ENCODE data around the gene GTPBP2. TPM values are rescaled to one million over a fixed set of nuclear protein-coding genes. Genes with fewer than 3 reads are reported as not detected.
A peak's percentile ranks its signal among the peaks of the same experiment; 100 is the strongest.

Gene GTPBP2
- total and polyA plus RNA-seq, 7 donors = 27.8 to 69.6 (median 34.6) TPM

- intact Hi-C loops (cut with DNase I) = loop anchor here in 1 of 2 donors (5.0 to 10.0 kb wide), 2 partner anchors 52 to 445 kb away; partner anchors contain the start of genes POLH and XPO5
Observed at GRCh38 chr6:43629505-43630300, 639 bp upstream of the GTPBP2 start.

DNA sequence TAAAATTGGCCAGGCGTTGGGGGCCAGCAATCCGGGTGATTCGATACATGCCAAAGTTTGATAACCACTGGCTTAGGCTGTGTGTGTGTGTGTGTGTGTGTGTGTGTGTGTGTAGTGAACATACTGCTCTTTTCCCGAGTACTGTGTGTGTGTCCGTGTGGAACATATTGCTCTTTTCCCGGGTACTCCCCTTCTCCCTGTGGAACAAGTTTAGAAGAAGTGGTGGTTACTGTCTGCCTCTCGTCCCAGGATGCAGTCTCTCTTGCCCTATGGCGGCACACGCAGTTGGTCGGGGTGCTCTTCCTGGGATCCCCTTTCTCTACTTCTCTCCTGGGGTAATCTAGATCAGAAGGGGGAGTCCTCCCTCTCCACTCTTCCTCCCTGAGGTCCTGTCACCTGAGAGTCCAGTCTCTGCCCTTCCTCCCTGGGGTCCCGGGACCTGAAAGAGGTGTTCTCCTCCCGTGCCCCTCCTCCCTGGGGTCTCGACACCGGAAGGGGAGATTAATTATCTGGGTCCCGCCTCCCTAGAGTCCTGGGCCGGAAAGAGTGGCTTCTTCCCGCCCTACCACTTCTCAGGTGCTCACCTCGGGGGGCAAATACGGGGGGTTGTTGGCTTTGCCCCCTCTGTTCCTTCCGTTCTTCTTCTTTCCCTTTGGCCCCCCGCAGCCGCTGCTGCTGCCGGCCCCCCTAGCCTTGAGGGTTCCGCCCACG is 516 bp downstream of the GTPBP2 start:
- Histone ChIP-seq H3K4me3 (peak overlapping the region; percentile 89), H3K4me1 (peaks cover 26% of the 10 kb centered on the region), H3K36me3 (ENCODE audit: insufficient read depth in 1 of 2, low read depth in 1 of 2) (peaks cover 3 to 33% of the 10 kb centered on the region in 2 donors), H3K27ac (peak overlapping the region; percentile 95), H3K9me3 (no peaks in the 10 kb centered on the region), H3K27me3 (ENCODE audit: insufficient read depth in 3 of 3, low read length in 2 of 3) (no peaks in the 10 kb centered on the region)
- TF ChIP-seq, protein P1, sequence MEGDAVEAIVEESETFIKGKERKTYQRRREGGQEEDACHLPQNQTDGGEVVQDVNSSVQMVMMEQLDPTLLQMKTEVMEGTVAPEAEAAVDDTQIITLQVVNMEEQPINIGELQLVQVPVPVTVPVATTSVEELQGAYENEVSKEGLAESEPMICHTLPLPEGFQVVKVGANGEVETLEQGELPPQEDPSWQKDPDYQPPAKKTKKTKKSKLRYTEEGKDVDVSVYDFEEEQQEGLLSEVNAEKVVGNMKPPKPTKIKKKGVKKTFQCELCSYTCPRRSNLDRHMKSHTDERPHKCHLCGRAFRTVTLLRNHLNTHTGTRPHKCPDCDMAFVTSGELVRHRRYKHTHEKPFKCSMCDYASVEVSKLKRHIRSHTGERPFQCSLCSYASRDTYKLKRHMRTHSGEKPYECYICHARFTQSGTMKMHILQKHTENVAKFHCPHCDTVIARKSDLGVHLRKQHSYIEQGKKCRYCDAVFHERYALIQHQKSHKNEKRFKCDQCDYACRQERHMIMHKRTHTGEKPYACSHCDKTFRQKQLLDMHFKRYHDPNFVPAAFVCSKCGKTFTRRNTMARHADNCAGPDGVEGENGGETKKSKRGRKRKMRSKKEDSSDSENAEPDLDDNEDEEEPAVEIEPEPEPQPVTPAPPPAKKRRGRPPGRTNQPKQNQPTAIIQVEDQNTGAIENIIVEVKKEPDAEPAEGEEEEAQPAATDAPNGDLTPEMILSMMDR (IDR thresholded peaks at IDR 0.05) = no peak
- peak in 2 of 4 donors; percentile 10 to 19 for ATAC-seq
- 1 to 2% (median 2%) methylated on average over 25 of the region's 25 CpGs for WGBS, 3 donors
- intact Hi-C loops (cut with DNase I) = loop anchor here in 1 of 2 donors (5.0 kb wide), 1 partner anchor 51 kb away; the partner anchor contains the start of genes POLH and XPO5
- peak in 1 of 2 donors; percentile 70 for DNase-seq

More at GRCh38 chr6:43629505-43630300, 639 bp upstream of the GTPBP2 start:
- TF ChIP-seq, protein P1 (IDR thresholded peaks at IDR 0.05) = no peak
- no peaks in the 10 kb centered on the region for H3K9me3 ChIP-seq
- H3K4me3 ChIP-seq = peak overlapping the region; percentile 89
- 0 to 1% (median 0%) methylated on average over 39 to 41 of the region's 41 CpGs for WGBS, 3 donors
- peaks cover 26% of the 10 kb centered on the region for H3K4me1 ChIP-seq
- H3K36me3 ChIP-seq (ENCODE audit: insufficient read depth in 1 of 2, low read depth in 1 of 2) = peaks cover 3 to 22% of the 10 kb centered on the region in 2 donors
- no peaks in the 10 kb centered on the region for H3K27me3 ChIP-seq (ENCODE audit: insufficient read depth in 3 of 3, low read length in 2 of 3)
- DNase-seq (peak; percentile 95 to 97), ATAC-seq (peak; percentile 85 to 90 (median 86))
- peak overlapping the region; percentile 95 for H3K27ac ChIP-seq

GRCh38 chr6:43627008-43627825 is 1.8 kb downstream of the GTPBP2 start:
- DNase-seq (peak; percentile 69 to 71), ATAC-seq (peak in 3 of 4 donors; percentile 17 to 26 (median 26))
- 51 to 62% (median 62%) methylated on average over 5 of the region's 5 CpGs for WGBS, 3 donors
- Histone ChIP-seq H3K9me3 (no peaks in the 10 kb centered on the region), H3K36me3 (ENCODE audit: insufficient read depth in 1 of 2, low read depth in 1 of 2) (peaks cover 3 to 46% of the 10 kb centered on the region in 2 donors), H3K27me3 (ENCODE audit: insufficient read depth in 3 of 3, low read length in 2 of 3) (no peaks in the 10 kb centered on the region), H3K27ac (peak overlapping the region; percentile 95), H3K4me1 (peaks cover 26% of the 10 kb centered on the region), H3K4me3 (peak overlapping the region; percentile 89)
- TF ChIP-seq, protein P1 (IDR thresholded peaks at IDR 0.05) = no peak
- intact Hi-C loops (cut with DNase I) = loop anchor here in 1 of 2 donors (5.0 kb wide), 1 partner anchor 50 kb away; the partner anchor contains the start of genes POLH and XPO5

- intact Hi-C loops (cut with DNase I) = loop anchor here in 1 of 2 donors (5.0 kb wide), 1 partner anchor 48 kb away; the partner anchor contains the start of genes POLH and XPO5
Observed at GRCh38 chr6:43625393-43625992, 3.6 kb downstream of the GTPBP2 start.

More at GRCh38 chr6:43625393-43625992, 3.6 kb downstream of the GTPBP2 start:
- no peaks in the 10 kb centered on the region for H3K9me3 ChIP-seq
- peak in 1 of 2 donors; percentile 51 for DNase-seq
- 93 to 98% (median 93%) methylated on average over 16 of the region's 16 CpGs for WGBS, 3 donors
- H3K27me3 ChIP-seq (ENCODE audit: insufficient read depth in 3 of 3, low read length in 2 of 3) = no peaks in the 10 kb centered on the region
- no peak overlapping the region for H3K4me3 ChIP-seq
- peaks cover 23% of the 10 kb centered on the region for H3K4me1 ChIP-seq
- H3K36me3 ChIP-seq (ENCODE audit: insufficient read depth in 1 of 2, low read depth in 1 of 2) = peaks cover 18 to 64% of the 10 kb centered on the region in 2 donors
- TF ChIP-seq, protein P1 (IDR thresholded peaks at IDR 0.05) = no peak
- ATAC-seq = no peak
- no peak overlapping the region for H3K27ac ChIP-seq

All from psoas muscle (tissue), 8 donors.